ENCODE measurements around the gene SDR9C7.
"Not testable (repeated sequence)": the region's sequence is repeated elsewhere in the genome, so short reads cannot be mapped to it uniquely, and the experiment has no call there.

The SDR9C7 gene

DNA sequence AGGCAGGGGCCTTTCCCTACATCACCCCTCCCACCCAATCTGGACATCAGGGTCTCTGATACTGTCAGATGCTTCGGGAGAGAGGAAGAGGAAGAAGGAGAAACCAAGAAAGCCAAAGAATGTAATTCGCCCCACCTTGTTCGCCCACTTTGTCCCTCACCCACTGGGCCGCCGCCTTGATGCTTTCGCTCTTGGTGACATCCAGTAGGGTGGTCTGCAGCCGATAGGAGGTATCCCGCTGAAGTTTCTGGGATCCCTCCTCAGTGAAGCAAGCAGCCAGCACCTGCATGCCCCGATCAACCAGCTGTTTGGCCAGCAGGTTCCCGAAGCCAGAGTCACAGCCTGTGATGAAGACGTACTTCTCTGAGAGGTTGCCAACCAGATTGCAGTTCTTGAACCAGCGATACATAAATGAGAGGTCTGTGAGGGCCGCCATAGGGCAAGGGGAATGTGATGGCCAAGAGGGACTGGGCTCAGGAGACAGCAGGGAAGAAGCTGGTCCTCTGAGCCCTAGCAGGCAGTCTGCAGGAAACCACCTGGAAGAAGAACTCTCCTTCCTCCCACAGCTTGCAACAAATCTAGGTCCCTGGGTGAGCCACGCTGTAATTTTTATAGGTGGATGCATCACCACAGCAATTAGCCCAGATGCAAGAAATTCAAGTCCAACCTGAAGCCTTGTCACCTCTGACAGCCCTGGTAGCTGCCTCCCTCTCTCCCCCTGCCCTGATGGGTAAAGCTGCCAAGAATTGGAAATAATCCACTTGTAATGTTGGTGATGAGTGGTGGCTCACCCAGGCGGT lies at the start of gene SDR9C7:
Gene SDR9C7 (minus strand): TSS at position 583 of the 800 bp plus-strand sequence. CDS start 147 bp downstream, at position 436.
- DNase-seq, result no peak

DNA sequence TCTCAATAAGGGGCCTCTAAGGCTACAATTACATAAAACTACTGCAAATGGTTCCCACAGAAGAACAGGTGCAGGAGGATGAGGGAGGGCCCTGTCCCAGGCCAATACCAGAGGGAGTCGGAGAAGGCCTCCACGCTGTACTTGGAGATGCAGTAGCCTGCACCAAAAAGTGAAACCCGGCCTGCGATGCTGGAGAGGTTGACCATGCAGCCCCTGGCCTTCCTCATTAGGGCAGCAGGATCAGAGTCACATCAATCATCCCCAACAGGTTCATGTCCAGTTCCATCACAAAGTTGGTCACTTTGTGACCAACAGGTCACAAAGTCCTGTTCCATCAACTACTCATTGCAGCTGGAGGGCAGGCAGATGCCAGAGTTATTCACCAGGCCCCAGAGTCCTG lies 49.2 kb upstream of the SDR9C7 start:
- no peak for DNase-seq

DNA sequence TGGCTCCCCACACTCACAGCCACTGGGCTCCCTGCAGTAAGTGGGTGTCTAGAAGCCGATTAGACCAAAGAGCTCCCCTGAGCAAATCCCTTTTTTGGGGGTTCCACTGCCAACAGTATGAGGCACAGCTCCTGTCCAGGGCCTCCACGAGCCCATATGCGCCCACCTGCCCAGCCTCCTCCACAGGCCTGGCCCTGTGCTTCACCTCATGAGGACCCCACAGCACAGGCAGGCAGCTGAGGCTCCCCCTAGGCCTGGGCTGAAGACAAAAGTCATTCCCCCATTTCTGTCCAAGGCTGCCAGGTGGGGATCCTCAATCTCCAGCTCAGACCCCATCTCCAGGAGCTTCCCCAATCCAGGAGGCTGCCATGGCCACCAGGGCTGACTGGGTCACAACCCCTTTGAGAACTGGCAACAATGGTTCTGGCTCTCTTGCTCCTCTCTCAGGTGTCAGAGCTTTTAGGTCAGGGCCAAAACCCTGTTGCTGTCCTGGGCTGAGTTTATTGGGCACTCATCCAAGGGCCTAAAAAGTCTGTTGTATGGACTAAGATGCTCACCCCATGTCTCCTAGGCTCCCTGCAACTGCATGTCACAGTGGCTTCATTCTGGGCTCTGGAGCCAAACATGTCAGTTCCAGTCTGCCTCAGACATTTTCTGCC lies 48.5 kb upstream of the SDR9C7 start:
- not testable (repeated sequence) for DNase-seq

DNA sequence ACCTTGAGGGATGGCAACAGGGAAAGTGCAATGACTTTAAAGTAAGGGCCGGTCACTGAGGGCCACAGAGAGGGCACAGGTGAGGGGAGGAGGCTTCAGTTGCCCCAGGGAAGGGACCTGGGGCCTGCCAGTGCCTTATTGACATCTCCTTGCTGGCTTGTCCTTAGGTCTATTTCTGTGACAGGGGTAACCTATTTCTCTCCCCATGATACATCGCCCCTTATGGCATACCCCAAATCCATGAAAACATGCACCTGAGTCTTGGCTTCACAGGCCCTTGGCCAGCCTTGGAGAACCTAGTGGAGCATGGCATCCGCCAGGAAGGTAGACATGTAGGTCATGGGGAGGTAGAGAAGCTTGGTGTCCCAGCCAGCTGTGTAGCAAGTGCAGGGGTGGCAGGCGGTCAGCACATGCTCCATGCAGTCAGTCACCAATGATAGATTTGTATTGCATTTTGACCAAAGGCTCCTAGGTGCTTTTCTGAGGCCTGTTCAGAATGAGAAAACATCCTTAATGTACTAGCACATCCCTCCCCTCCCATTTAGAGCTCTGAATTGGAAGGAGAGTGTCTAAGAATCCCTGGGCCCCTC lies 46.8 kb upstream of the SDR9C7 start:
- no peak for DNase-seq

DNA sequence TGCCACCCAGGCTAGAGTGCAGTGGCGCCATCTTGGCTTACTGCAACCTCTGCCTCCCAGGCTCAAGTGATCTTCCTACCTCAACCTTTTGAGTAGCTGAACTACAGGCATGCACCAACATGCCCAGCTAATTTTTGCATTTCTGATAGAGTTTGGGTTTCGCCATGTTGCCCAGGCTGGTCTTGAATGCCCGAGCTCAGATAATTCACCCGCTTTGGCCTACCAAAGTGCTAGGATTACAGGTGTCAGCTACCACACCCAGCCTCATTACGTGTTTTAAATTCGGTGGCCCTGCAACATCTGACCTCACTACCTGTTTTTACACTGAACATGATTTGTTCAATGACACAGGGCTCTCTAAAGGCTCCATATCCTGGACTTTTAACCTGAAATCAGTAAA lies 46.1 kb upstream of the SDR9C7 start:
- no peak for DNase-seq

DNA sequence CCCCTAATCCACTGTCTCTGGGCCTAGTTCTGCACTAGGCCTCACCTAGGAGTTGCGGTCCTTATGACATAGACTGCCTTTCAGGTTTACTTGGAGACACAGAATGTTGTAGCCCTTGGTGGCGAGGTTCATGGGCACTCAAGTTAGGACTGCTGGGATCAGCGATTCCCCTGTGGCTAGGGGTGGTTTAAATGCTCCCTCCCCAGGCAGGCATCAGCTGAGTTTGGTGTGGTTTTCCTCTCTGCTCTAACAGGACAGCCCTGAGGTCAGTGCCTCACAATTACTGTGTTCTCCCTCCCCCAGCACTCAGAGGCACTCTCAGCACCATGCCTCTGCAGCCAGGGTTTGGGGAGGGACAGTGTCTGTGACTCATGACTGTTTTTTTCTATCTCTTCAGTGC lies 45.4 kb upstream of the SDR9C7 start:
- no peak for DNase-seq

DNA sequence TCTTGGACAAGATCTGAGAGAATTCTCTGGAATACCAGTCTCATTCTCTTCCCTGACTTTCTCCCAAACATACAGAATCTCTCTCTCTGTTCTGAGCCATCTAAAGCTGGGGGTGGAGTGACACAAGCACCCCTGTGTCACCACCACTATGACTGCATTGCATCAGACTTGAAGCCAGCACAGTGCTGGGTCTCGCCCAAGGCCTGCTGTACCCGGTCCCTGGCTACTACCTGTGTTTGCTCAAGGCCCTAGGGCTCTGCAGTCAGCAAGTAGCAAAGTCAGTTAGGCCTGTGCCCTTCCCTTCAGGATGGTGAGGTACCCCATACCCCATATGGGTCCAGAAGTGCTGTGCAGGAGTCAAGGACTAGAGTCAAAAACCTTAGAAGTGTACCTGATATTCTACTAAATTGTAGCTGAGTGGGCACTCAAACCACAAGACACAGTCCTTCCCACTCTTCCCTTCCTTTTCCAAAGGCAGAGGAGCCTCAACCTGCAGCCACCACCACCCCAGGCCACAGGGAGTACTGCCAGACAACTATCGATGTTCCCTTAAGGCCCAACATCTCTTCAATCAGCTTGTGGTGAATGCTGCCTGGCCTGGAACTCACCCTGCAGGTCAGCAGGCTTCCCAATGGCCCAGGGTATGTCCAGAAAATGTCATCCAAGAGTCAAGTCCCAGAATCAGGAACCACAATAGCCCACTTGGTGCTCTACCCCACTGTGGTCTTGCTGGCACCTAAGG lies 44.4 kb upstream of the SDR9C7 start:
- DNase-seq, result no peak

DNA sequence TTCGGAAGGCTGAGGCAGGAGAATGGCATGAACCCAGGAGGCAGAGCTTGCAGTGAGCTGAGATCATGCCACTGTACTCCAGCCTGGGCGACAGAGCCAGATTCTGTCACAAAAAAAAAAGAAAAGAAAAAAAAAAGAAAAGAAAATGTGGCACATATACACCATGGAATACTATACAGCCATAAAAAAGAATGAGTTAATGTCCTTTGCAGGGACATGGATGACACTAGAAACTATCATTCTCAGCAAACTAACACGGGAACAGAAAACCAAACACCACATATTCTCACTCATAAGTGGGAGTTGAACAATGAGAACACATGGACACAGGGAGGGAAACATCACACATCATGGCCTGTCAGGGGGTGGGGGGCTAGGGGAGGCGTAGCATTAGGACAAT lies 43.2 kb upstream of the SDR9C7 start:
- DNase-seq, result not testable (repeated sequence)

DNA sequence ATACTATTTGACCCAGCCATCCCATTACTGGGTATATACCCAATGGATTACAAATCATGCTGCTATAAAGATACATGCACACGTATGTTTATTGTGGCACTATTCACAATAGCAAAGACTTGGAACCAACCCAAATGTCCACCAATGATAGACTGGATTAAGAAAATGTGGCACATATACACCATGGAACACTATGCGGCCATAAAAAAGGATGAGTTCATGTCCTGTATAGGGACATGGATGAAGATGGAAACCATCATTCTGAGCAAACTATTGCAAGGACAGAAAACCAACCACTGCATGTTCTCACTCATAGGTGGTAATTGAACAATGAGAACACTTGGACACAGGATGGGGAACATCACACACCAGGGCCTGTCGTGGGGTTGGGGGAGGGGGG lies 40.0 kb upstream of the SDR9C7 start:
- DNase-seq, result not testable (repeated sequence)

DNA sequence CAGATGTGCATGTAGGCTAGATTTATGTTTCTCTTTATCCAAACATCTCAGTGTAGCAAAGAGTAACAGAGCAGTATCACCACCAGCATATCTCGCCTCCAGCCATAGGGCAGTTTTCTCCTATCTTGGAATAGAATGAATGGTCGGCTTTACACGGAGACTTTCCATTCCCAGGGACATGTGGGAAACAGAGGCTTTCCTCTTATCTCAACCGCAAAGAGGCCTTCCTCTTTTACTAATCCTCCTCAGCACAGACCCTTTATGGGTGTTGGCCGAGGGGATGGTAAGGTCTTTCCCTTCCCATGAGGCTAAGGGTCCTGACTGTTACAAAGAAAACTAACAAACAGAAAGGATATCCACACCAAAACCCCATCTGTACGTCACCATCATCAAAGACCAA lies 34.7 kb upstream of the SDR9C7 start:
- not testable (repeated sequence) for DNase-seq

DNA sequence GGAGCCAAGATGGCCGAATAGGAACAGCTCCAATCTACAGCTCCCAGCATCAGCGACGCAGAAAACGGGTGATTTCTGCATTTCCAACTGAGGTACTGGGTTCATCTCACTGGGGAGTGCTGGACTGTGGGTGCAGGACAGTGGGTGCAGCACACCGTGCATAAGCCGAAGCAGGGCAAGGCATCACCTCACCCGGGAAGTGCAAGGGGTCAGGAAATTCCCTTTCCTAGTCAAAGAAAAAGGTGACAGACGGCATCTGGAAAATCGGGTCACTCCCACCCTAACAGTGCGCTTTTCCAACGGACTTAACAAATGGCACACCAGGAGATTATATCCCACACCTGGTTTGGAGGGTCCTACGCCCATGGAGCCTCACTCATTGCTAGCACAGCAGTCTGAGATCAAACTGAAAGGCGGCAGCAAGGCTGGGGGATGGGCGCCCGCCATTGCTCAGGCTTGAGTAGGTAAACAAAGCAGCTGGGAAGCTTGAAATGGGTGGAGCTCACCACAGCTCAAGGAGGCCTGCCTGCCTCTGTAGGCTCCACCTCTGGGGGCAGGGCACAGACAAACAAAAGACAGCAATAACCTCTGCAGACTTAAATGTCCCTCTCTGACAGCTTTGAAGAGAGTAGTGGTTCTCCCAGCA lies 31.9 kb upstream of the SDR9C7 start:
- not testable (repeated sequence) for DNase-seq

DNA sequence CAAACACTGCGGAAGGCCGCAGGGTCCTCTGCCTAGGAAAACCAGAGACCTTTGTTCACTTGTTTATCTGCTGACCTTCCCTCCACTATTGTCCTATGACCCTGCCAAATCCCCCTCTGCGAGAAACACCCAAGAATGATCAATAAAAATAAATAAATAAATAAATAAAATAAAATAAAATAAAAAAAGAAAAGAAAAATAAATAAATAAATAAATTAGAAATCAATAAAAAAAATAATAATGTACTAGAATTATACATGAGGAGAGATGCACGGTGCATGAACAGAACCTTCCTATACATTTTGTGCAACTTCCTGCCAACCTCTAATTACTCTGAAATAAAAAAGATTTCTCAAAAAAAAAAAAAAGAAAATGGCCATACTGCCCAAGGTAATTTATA lies 30.9 kb upstream of the SDR9C7 start:
- DNase-seq, result not testable (repeated sequence)

DNA sequence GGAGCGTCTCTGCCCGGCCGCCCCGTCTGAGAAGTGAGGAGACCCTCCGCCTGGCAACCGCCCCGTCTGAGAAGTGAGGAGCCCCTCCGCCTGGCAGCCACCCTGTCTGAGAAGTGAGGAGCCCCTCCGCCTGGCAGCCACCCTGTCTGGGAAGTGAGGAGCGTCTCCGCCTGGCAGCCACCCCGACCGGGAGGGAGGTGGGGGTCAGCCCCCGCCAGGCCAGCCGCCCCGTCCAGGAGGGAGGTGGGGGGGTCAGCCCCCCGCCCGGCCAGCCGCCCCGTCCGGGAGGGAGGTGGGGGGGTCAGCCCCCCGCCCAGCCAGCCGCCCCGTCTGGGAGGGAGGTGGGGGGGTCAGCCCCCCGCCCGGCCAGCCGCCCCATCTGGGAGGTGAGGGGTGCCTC lies 29.3 kb upstream of the SDR9C7 start:
- DNase-seq, result not testable (repeated sequence)

DNA sequence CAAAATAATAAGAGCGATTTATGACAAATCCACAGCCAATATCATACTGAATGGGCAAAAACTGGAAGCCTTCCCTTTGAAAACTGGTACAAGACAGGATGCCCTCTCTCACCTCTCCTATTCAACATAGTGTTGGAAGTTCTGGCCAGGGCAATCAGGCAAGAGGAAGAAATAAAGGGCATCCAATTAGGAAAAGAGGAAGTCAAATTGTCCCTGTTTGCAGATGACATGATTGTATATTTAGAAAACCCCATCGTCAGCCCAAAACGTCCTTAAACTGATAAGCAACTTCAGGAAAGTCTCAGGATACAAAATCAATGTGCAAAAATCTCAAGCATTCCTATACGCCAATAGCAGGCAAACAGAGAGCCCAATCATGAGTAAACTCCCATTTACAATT lies 28.0 kb upstream of the SDR9C7 start:
- DNase-seq, result not testable (repeated sequence)

DNA sequence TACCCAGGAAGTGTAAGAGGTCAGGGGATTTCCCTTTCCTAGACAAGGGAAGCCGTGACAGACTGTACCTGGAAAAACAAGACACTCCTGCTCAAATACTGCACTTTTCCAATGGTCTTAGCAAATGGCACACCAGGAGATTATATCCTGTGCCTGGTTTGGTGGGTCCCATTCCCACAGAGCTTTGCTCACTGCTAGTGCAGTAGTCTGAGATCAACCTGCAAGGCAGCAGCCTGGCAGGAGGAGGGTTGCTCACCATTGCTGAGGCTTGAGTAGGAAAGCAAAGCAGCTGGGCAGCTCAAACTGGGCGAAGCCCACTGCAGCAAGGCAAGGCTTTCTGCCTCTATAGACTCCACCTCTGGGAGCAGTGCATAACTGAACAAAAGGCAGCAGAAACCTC lies 24.2 kb upstream of the SDR9C7 start:
- DNase-seq, result no peak

DNA sequence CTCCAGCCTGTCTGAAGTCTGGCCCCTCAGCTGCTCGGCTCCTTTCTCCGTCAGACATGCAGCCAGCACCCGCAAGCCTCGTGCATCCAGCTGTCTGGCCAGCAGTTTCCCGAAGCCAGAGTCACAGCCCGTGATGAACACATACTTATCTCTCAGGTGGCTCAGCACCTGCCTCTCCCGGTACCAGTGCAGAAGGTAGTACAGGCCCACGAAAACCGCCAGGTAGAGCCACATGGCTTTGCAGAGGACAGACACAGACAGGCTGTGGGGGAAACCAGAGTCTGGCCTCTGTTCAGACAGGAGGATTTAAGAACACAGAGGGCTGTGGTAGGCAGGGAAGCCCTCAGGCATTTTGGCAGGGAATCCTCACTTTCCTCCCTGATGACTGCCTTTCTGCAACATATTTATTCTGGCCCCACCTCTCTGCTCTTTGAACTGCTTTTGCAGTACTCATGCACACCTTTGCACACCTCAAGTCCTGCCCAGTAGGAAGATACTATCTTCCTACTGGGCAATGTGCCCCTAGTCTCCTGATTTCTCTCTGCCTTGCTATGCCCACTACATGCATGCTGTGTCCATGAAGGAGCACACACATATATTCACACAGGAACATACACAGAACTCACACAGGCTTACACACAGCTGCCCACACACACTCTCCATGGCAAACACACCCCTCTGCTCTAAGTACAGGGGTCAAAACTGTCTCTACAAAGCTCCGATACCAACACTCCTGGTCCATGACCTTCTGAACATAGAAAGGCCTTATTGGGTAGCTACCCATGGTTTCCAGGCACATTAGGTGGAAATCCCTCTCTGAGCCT lies 23.2 kb upstream of the SDR9C7 start, which contains the start of gene RDH16:
Gene RDH16 (minus strand): TSS at position 380 of the 824 bp plus-strand sequence. CDS start 146 bp downstream, at position 234.
- DNase-seq, result no peak

DNA sequence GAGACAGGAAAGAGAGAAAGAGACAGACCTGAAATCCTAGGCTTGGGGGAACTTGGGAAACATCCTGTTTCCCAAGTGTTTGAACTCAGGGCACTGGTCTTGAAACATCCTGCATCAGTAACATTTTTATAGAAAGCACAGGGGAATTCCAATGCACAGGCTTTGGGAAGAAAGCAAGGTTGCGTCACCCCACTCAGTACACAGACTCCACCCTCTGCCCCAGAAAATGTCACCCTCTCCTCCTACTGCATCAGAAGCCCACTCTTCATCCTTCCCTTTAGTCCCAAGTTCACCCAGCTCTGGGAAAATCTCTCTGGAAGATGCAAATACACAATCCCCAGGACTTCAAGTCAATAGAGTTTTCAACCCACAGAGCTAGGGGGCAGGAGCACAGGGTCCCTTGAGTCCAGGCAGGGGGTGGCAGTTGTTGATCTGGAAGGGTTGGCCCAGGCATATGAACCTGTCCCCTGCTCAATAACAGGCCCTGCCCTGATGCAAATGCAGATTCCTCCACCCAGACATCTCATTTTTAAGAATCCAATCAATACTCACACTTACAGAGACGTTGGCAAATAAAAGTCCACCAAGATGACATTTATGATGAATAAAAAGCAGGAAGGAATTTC lies 21.5 kb upstream of the SDR9C7 start:
- no peak for DNase-seq

DNA sequence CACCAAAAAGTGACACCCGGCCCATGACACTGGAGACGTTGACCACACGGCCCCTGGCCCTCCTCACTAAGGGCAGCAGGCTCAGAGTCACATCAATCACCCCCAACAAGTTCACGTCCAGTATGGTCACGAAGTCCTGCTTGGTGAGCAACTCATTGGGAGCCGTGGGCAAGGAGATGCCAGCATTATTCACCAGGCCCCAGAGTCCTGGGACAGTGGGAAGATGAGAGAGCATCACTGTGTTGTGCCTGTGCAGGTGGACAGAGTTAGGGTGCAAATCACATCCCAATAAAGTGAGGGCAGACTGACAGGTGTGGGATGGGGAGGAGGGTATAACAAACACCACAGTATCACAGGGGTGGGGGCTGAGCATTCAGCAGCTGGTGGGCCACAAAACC lies 20.7 kb upstream of the SDR9C7 start:
- no peak for DNase-seq

DNA sequence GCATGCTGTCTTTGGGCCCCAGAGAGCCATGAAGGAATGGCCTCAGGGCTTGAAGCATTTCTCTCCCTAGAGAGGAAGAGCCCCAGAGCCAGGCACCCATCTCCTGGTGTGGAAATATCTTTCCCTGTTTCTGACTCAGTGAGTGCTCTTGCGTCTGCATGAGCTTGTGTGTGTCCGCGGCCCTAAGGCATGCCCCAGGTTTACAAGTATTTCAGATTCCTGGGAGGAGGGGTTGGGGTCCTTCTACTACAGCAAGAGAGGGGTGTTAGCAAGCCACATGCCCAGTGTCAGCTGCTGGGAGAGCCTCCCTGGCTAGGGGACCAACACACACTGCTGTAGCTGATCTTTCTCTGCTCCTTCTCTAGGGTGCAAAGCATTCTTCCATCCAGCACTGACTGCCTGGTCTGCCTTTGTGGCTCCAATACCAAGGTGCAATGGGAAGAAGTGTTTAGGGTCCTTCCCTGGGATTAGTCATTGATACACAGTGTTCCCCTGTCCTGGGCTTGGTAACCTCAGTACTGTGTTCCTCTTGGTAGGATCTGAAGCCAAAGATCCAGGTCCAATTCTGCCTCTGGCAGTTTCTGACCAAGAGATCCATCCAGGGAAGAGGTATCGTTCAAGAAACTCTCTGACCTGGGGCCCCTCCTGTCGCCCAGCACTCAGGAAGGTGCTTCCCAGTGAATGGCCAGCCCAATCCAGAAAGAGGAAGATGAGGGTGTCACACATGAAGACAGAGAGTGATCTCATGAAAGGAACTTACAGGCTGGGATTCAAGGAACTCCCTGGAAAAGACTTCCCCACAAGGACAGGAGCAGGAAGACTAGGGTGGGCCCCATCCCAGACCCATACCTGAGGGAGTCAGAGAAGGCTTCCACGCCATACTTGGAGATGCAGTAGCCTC lies 20.1 kb upstream of the SDR9C7 start:
- DNase-seq, result no peak

DNA sequence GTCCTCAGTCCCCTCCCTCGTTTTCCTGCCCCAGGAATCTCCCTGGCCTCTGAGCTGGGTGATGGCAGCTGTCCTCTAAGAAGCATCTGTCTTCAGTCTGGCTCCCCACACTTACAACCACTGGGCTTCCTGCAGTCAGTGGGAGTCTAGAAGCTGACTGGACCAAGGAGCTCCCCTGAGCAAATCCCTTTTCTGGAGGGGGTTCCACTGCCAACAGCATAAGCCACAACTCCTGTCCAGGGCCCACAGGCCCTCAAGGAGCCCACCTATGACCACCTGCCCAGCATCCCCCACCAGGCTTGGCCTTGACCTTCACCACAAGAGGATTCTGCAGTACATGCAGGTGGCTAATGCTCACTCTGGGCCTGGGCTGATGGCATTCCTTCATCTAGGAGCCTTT lies 19.1 kb upstream of the SDR9C7 start:
- no peak for DNase-seq

Measured in NCI-H1105 (cell line).